Measurements from ENCODE around the gene HDAC4.

Gene HDAC4

GRCh38 chr2:239225371-239225851, 175.4 kb downstream of the HDAC4 start:
- H3F3A ChIP-seq (ENCODE audit: insufficient read depth) = no peaks in the 10 kb centered on the region
- H3K9ac ChIP-seq (ENCODE audit: low read length) = no peak overlapping the region
- no peak for TF ChIP-seq CTCF (IDR thresholded peaks at IDR 0.05; ENCODE audit: insufficient read depth, low read length, poor library complexity, severe bottlenecking)
- no peak for TF ChIP-seq EZH2phosphoT487 (conservative IDR thresholded peaks at IDR 0.05; ENCODE audit: low read length)
- peaks cover 8% of the 10 kb centered on the region; the same call in 1 of the 2 replicates for H4K20me1 ChIP-seq (ENCODE audit: low read depth, low read length)
- no peak overlapping the region for H3K4me2 ChIP-seq (ENCODE audit: low read depth, low read length, poor library complexity, severe bottlenecking)
- no peak overlapping the region for H2AFZ ChIP-seq (ENCODE audit: low read depth, low read length, severe bottlenecking)
- no peaks in the 10 kb centered on the region for H3K36me3 ChIP-seq (ENCODE audit: low read length)
- H3K9me2 ChIP-seq (replicated peaks; ENCODE audit: insufficient read depth, low read length) = no peaks in the 10 kb centered on the region
- no peak overlapping the region for H3K4me3 ChIP-seq (ENCODE audit: insufficient read depth, low read length, poor library complexity, severe bottlenecking)
- no peaks in the 10 kb centered on the region for H3K27me3 ChIP-seq (ENCODE audit: low read length)
- no peaks in the 10 kb centered on the region for H3K79me2 ChIP-seq (ENCODE audit: insufficient read depth, low read length)
- no peaks in the 10 kb centered on the region for H3K9me3 ChIP-seq (ENCODE audit: insufficient read depth, low read length)
- H3K27ac ChIP-seq (ENCODE audit: low read depth, low read length) = no peak overlapping the region

GRCh38 chr2:239224955-239225354, 175.9 kb downstream of the HDAC4 start:
- Histone ChIP-seq H3F3A (ENCODE audit: insufficient read depth) (no peaks in the 10 kb centered on the region), H3K9me2 (replicated peaks; ENCODE audit: insufficient read depth, low read length) (no peaks in the 10 kb centered on the region), H3K9me3 (ENCODE audit: insufficient read depth, low read length) (no peaks in the 10 kb centered on the region), H3K27ac (ENCODE audit: low read depth, low read length) (no peak overlapping the region), H2AFZ (ENCODE audit: low read depth, low read length, severe bottlenecking) (no peak overlapping the region), H4K20me1 (ENCODE audit: low read depth, low read length) (peaks cover 8% of the 10 kb centered on the region; the same call in 1 of the 2 replicates), H3K9ac (ENCODE audit: low read length) (no peak overlapping the region), H3K79me2 (ENCODE audit: insufficient read depth, low read length) (no peaks in the 10 kb centered on the region), H3K36me3 (ENCODE audit: low read length) (no peaks in the 10 kb centered on the region), H3K4me3 (ENCODE audit: insufficient read depth, low read length, poor library complexity, severe bottlenecking) (no peak overlapping the region), H3K27me3 (ENCODE audit: low read length) (no peaks in the 10 kb centered on the region), H3K4me2 (ENCODE audit: low read depth, low read length, poor library complexity, severe bottlenecking) (no peak overlapping the region)
- TF ChIP-seq EZH2phosphoT487 (conservative IDR thresholded peaks at IDR 0.05; ENCODE audit: low read length) = no peak

GRCh38 chr2:239224199-239224570, 176.6 kb downstream of the HDAC4 start:
- H3K4me3 ChIP-seq (ENCODE audit: insufficient read depth, low read length, poor library complexity, severe bottlenecking) = no peak overlapping the region
- H3K9ac ChIP-seq (ENCODE audit: low read length) = no peak overlapping the region
- H3K79me2 ChIP-seq (ENCODE audit: insufficient read depth, low read length) = no peaks in the 10 kb centered on the region
- H4K20me1 ChIP-seq (ENCODE audit: low read depth, low read length) = peaks cover 8% of the 10 kb centered on the region; the same call in 1 of the 2 replicates
- H3K36me3 ChIP-seq (ENCODE audit: low read length) = no peaks in the 10 kb centered on the region
- no peak overlapping the region for H2AFZ ChIP-seq (ENCODE audit: low read depth, low read length, severe bottlenecking)
- no peaks in the 10 kb centered on the region for H3K9me3 ChIP-seq (ENCODE audit: insufficient read depth, low read length)
- TF ChIP-seq CTCF (IDR thresholded peaks at IDR 0.05; ENCODE audit: insufficient read depth, low read length, poor library complexity, severe bottlenecking) (no peak), EZH2phosphoT487 (conservative IDR thresholded peaks at IDR 0.05; ENCODE audit: low read length) (no peak)
- no peak overlapping the region for H3K4me2 ChIP-seq (ENCODE audit: low read depth, low read length, poor library complexity, severe bottlenecking)
- no peak overlapping the region for H3K27ac ChIP-seq (ENCODE audit: low read depth, low read length)
- no peaks in the 10 kb centered on the region for H3F3A ChIP-seq (ENCODE audit: insufficient read depth)
- H3K27me3 ChIP-seq (ENCODE audit: low read length) = no peaks in the 10 kb centered on the region
- no peaks in the 10 kb centered on the region for H3K9me2 ChIP-seq (replicated peaks; ENCODE audit: insufficient read depth, low read length)

- no peaks in the 10 kb centered on the region for H3K79me2 ChIP-seq (ENCODE audit: insufficient read depth, low read length)
- no peaks in the 10 kb centered on the region for H3F3A ChIP-seq (ENCODE audit: insufficient read depth)
- no peak overlapping the region for H2AFZ ChIP-seq (ENCODE audit: low read depth, low read length, severe bottlenecking)
- no peak overlapping the region for H3K27ac ChIP-seq (ENCODE audit: low read depth, low read length)
- peaks cover 8% of the 10 kb centered on the region; the same call in 1 of the 2 replicates for H4K20me1 ChIP-seq (ENCODE audit: low read depth, low read length)
- no peaks in the 10 kb centered on the region for H3K9me2 ChIP-seq (replicated peaks; ENCODE audit: insufficient read depth, low read length)
- TF ChIP-seq EZH2phosphoT487 (conservative IDR thresholded peaks at IDR 0.05; ENCODE audit: low read length) (no peak), CTCF (IDR thresholded peaks at IDR 0.05; ENCODE audit: insufficient read depth, low read length, poor library complexity, severe bottlenecking) (no peak)
- no peak overlapping the region for H3K9ac ChIP-seq (ENCODE audit: low read length)
- H3K36me3 ChIP-seq (ENCODE audit: low read length) = no peaks in the 10 kb centered on the region
- H3K4me2 ChIP-seq (ENCODE audit: low read depth, low read length, poor library complexity, severe bottlenecking) = no peak overlapping the region
- H3K9me3 ChIP-seq (ENCODE audit: insufficient read depth, low read length) = no peaks in the 10 kb centered on the region
- no peaks in the 10 kb centered on the region for H3K27me3 ChIP-seq (ENCODE audit: low read length)
- no peak overlapping the region for H3K4me3 ChIP-seq (ENCODE audit: insufficient read depth, low read length, poor library complexity, severe bottlenecking)
Measured at GRCh38 chr2:239223310-239224198, 177.3 kb downstream of the HDAC4 start.
